ENCODE results near the gene VPS35L. TPM values are rescaled to one million over a fixed set of nuclear protein-coding genes. Genes with fewer than 3 reads are reported as not detected.

Gene VPS35L
- total and polyA plus RNA-seq, 2 experiments from 2014 or later = 48.0 to 54.6 TPM

DNA sequence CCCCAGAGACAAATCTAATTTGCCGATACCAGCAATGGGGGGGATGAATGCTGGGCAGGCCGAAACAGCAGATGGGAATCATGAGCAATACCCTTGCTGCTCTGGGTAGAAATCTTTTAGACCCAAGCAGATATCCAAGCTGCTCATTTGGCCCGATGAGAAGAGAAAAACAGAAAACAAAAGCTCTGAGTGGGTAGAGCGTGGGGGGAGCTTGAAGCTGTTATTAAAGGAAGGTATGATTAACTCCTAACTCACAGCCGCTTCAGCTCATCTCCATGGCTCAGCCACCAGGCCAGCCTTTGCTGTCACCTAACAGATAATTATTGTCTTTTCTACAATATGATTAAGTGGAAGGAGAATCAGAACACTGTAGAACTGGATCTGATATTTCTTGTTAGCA is 58.3 kb downstream of the VPS35L start:
- Histone ChIP-seq H3K27me3 (ENCODE audit: insufficient read depth) (no peaks in the 10 kb centered on the region), H3K4me1 (ENCODE audit: insufficient read depth) (no peaks in the 10 kb centered on the region), H3K79me2 (replicated peaks; ENCODE audit: insufficient read depth) (no peaks in the 10 kb centered on the region), H4K20me1 (replicated peaks; ENCODE audit: insufficient read depth) (no peaks in the 10 kb centered on the region), H3K4me2 (no peak overlapping the region), H3F3A (replicated peaks; ENCODE audit: low read depth) (no peaks in the 10 kb centered on the region), H3K4me3 (no peak overlapping the region), H2AFZ (no peak overlapping the region), H3K36me3 (ENCODE audit: insufficient read depth) (no peaks in the 10 kb centered on the region; the same call in 1 of the 2 replicates), H3K27ac (ENCODE audit: low read depth) (no peak overlapping the region), H3K9me2 (ENCODE audit: insufficient read depth) (no peaks in the 10 kb centered on the region)
- no peak overlapping the region for H3K27ac Mint-ChIP-seq
- DNase-seq (ENCODE audit: low spot score) (no peak), ATAC-seq (no peak)
- TF ChIP-seq STAT1 (IDR thresholded peaks at IDR 0.05; ENCODE audit: unreplicated experiment) (no peak), JUNB (IDR thresholded peaks at IDR 0.05; ENCODE audit: unreplicated experiment) (no peak), EZH2 (IDR thresholded peaks at IDR 0.05; ENCODE audit: low read depth, unreplicated experiment) (no peak), REST (IDR thresholded peaks at IDR 0.05; ENCODE audit: unreplicated experiment) (no peak), CREB1 (CRISPR knock-in tag; IDR thresholded peaks at IDR 0.05; ENCODE audit: low read depth) (no peak), ZNF331 (CRISPR knock-in tag; IDR thresholded peaks at IDR 0.05; ENCODE audit: low read depth) (no peak), ZNF114 (CRISPR knock-in tag; IDR thresholded peaks at IDR 0.05) (no peak), CTCF (conservative IDR thresholded peaks at IDR 0.05; ENCODE audit: low read depth in 2 of 2) (no peak), POLR2AphosphoS5 (IDR thresholded peaks at IDR 0.05; ENCODE audit: low read depth) (no peak)
- TF ChIP-seq, protein P1, sequence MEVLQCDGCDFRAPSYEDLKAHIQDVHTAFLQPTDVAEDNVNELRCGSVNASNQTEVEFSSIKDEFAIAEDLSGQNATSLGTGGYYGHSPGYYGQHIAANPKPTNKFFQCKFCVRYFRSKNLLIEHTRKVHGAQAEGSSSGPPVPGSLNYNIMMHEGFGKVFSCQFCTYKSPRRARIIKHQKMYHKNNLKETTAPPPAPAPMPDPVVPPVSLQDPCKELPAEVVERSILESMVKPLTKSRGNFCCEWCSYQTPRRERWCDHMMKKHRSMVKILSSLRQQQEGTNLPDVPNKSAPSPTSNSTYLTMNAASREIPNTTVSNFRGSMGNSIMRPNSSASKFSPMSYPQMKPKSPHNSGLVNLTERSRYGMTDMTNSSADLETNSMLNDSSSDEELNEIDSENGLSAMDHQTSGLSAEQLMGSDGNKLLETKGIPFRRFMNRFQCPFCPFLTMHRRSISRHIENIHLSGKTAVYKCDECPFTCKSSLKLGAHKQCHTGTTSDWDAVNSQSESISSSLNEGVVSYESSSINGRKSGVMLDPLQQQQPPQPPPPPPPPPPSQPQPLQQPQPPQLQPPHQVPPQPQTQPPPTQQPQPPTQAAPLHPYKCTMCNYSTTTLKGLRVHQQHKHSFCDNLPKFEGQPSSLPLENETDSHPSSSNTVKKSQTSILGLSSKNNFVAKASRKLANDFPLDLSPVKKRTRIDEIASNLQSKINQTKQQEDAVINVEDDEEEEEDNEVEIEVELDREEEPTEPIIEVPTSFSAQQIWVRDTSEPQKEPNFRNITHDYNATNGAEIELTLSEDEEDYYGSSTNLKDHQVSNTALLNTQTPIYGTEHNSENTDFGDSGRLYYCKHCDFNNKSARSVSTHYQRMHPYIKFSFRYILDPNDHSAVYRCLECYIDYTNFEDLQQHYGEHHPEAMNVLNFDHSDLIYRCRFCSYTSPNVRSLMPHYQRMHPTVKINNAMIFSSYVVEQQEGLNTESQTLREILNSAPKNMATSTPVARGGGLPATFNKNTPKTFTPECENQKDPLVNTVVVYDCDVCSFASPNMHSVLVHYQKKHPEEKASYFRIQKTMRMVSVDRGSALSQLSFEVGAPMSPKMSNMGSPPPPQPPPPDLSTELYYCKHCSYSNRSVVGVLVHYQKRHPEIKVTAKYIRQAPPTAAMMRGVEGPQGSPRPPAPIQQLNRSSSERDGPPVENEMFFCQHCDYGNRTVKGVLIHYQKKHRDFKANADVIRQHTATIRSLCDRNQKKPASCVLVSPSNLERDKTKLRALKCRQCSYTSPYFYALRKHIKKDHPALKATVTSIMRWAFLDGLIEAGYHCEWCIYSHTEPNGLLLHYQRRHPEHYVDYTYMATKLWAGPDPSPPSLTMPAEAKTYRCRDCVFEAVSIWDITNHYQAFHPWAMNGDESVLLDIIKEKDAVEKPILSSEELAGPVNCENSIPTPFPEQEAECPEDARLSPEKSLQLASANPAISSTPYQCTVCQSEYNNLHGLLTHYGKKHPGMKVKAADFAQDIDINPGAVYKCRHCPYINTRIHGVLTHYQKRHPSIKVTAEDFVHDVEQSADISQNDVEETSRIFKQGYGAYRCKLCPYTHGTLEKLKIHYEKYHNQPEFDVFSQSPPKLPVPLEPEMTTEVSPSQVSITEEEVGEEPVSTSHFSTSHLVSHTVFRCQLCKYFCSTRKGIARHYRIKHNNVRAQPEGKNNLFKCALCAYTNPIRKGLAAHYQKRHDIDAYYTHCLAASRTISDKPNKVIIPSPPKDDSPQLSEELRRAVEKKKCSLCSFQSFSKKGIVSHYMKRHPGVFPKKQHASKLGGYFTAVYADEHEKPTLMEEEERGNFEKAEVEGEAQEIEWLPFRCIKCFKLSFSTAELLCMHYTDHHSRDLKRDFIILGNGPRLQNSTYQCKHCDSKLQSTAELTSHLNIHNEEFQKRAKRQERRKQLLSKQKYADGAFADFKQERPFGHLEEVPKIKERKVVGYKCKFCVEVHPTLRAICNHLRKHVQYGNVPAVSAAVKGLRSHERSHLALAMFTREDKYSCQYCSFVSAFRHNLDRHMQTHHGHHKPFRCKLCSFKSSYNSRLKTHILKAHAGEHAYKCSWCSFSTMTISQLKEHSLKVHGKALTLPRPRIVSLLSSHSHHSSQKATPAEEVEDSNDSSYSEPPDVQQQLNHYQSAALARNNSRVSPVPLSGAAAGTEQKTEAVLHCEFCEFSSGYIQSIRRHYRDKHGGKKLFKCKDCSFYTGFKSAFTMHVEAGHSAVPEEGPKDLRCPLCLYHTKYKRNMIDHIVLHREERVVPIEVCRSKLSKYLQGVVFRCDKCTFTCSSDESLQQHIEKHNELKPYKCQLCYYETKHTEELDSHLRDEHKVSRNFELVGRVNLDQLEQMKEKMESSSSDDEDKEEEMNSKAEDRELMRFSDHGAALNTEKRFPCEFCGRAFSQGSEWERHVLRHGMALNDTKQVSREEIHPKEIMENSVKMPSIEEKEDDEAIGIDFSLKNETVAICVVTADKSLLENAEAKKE (CRISPR knock-in tag; IDR thresholded peaks at IDR 0.05) = no peak
- TF ChIP-seq, protein P2, sequence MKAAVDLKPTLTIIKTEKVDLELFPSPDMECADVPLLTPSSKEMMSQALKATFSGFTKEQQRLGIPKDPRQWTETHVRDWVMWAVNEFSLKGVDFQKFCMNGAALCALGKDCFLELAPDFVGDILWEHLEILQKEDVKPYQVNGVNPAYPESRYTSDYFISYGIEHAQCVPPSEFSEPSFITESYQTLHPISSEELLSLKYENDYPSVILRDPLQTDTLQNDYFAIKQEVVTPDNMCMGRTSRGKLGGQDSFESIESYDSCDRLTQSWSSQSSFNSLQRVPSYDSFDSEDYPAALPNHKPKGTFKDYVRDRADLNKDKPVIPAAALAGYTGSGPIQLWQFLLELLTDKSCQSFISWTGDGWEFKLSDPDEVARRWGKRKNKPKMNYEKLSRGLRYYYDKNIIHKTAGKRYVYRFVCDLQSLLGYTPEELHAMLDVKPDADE (IDR thresholded peaks at IDR 0.05) = no peak
- H3K4me1 Mint-ChIP-seq = no peaks in the 10 kb centered on the region
- peaks cover 3% of the 10 kb centered on the region for H3K27me3 Mint-ChIP-seq (ENCODE audit: insufficient read depth, low read depth, poor library complexity)
- H3K36me3 Mint-ChIP-seq (ENCODE audit: low read depth) = peaks cover 22% of the 10 kb centered on the region
- no peak overlapping the region for H3K4me3 Mint-ChIP-seq
- H3K9me3 Mint-ChIP-seq = no peaks in the 10 kb centered on the region
